ENCODE data around the gene THOC2.
A peak's percentile ranks its signal among the peaks of the same experiment; 100 is the strongest.
"Not testable (repeated sequence)": the region's sequence is repeated elsewhere in the genome, so short reads cannot be mapped to it uniquely, and the experiment has no call there.

Gene THOC2

GRCh38 chrX:123732670-123733363 lies at the start of gene THOC2:
Gene THOC2 (minus strand): TSS chrX:123733052. CDS start chrX:123733022, 30 bp downstream.
- peak; percentile 85 for DNase-seq

GRCh38 chrX:123781786-123782185 lies 48.9 kb upstream of the THOC2 start:
- not testable (repeated sequence) for DNase-seq

- no peak for DNase-seq
Measured at GRCh38 chrX:123779908-123780396, 47.1 kb upstream of the THOC2 start.

GRCh38 chrX:123773258-123773988 lies 40.6 kb upstream of the THOC2 start:
- DNase-seq = no peak

- no peak for DNase-seq
Measured at GRCh38 chrX:123771449-123772064, 38.7 kb upstream of the THOC2 start.

- DNase-seq = peak; percentile 88
Measured at GRCh38 chrX:123764967-123765871, 32.4 kb upstream of the THOC2 start.

- not testable (repeated sequence) for DNase-seq
Measured at GRCh38 chrX:123759849-123760248, 27.0 kb upstream of the THOC2 start.

GRCh38 chrX:123757794-123758193 lies 24.9 kb upstream of the THOC2 start:
- not testable (repeated sequence) for DNase-seq

GRCh38 chrX:123756320-123756719 lies 23.5 kb upstream of the THOC2 start:
- DNase-seq = peak; percentile 51

GRCh38 chrX:123755107-123755506 lies 22.3 kb upstream of the THOC2 start:
- DNase-seq = no peak

GRCh38 chrX:123753656-123754350 lies 21.0 kb upstream of the THOC2 start:
- no peak for DNase-seq

GRCh38 chrX:123749643-123750042 lies 16.8 kb upstream of the THOC2 start:
- DNase-seq = no peak

- no peak for DNase-seq
Measured at GRCh38 chrX:123745511-123745910, 12.7 kb upstream of the THOC2 start.

- no peak for DNase-seq
Measured at GRCh38 chrX:123743312-123743711, 10.5 kb upstream of the THOC2 start.

- no peak for DNase-seq
Measured at GRCh38 chrX:123742440-123742839, 9.6 kb upstream of the THOC2 start.

GRCh38 chrX:123740536-123740935 lies 7.7 kb upstream of the THOC2 start:
- no peak for DNase-seq

GRCh38 chrX:123740006-123740405 lies 7.2 kb upstream of the THOC2 start:
- DNase-seq = no peak

GRCh38 chrX:123739474-123739873 lies 6.6 kb upstream of the THOC2 start:
- no peak for DNase-seq

- DNase-seq = no peak
Measured at GRCh38 chrX:123738378-123738940, 5.6 kb upstream of the THOC2 start.

GRCh38 chrX:123736333-123736921 lies 3.6 kb upstream of the THOC2 start:
- DNase-seq = peak; percentile 85

- DNase-seq = not testable (repeated sequence)
Measured at GRCh38 chrX:123735137-123735536, 2.3 kb upstream of the THOC2 start.
